Left cardiac atrium (tissue), 4 donors: ENCODE results near the gene LOX. TPM values are rescaled to one million over a fixed set of nuclear protein-coding genes. Genes with fewer than 3 reads are reported as not detected.
"Not testable (repeated sequence)": the region's sequence is repeated elsewhere in the genome, so short reads cannot be mapped to it uniquely, and the experiment has no call there.

ENCODE experiments used
- ATAC-seq, 2 donors: fragments of 200-7000 bp; cut with Tn5 transposase; one replicate each; pipeline ENCODE4 v1.9.1; 2020; ENCODE audit warnings: mild to moderate bottlenecking in 2 of 2, moderate library complexity in 2 of 2
- DNase-seq: peaks from one replicate; pipeline ENCODE4 v3.0.0-alpha.2; 2020
- intact Hi-C, 2 donors: fragments of 100-400 bp; cut with DNase I; formaldehyde crosslinking; loops; one replicate each; pipeline versions ENCODE4 v1.14.1 to v1.15.1; 2022 to 2023
- total RNA-seq, 2 donors: library from RNA; stranded (reverse); fragmentation: NEBNext Ultra II Directional; extraction: Animal tissue kit (Norgen Biotek cat#: 25700); gene quantifications; one replicate each; pipeline ENCODE4 v1.2.1, GENCODE V29; 2021
- donor health status: DM: no; HTN: yes; CAD: no.
- donor health status: DM: no; HTN: yes; CAD: no; lungs with severe emphysema.
- donor health status: DM: yes; HTN: yes; CAD: no.
- donor health status: Dilated cardiomyopathy.

The LOX gene
- total RNA-seq, 2 donors from 2014 or later = 19.2 to 25.2 TPM

DNA sequence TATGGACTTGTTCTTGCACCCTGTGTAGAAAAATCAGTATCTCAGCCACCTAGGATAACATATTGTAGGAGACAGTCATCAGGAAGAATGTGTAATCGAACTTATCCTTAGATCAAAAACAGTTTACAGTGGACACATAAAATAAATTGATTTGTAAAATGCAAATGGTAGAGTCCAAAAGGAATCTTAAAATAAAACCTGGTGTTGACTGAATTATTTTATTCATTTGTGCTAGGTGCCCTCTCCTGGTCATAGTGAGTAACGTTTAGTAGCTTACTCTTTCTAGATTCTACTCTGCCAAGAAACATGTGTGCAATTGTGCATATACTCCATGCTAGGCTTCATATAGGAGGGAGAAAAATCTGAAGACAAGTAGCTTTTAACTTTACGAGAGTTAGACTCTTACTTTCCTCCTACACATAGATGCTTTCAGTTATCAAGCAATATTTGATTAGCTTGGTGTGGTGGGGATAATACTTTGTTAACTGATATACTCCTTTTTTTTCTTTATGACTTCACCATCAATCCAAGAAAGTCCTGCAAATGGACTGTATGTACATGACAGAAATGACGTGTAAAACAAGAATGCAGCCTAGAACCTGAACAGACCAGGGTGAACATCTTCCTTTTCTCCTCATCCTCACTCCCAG lies 23.7 kb upstream of the LOX start:
- DNase-seq = no peak
- intact Hi-C loops = loop anchor here in 1 of 2 donors (5.0 kb wide), 1 partner anchor 134 kb away; no protein-coding TSS in a partner anchor
- ATAC-seq = peak; percentile 41 to 51

DNA sequence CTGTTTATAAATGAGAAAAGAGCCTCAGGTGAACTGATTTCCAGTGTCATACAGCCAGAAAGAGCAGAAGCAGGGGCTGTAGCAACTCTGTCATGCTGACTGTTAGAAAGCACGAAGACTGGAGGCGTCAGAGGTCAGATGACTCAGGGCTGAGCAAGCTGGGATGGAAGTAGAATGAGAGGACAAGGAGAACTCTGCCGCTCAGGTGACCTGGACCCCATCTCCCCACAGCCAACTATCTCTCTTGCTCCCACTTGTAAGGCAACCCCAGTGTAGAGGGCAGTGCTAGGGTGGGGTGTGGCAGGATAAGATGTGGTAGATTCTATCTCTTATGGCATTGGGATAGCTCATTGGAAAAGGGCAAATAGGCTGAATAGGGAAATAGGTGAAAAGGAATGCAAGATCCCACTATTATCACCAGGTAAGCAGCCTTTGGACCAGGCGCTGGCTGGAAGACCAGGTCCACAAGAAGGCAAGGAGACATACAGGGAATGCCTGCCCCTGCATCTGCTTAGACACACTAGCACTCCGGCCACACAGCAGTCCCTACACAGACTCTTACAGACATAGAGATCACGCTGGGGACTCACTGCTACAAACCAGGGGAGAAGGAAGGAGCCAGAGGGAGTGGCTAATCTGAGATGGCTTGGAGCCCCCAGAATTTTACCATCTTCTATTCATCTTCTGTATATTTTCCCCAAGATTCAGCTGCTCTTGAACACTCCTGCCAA lies 21.2 kb upstream of the LOX start:
- DNase-seq (no peak), ATAC-seq (peak in 1 of 2 donors; percentile 40)
- intact Hi-C loops = no loop called here

- DNase-seq (no peak), ATAC-seq (no peak)
- intact Hi-C loops = no loop called here
Observed at GRCh38 chr5:122097391-122097790, 19.3 kb upstream of the LOX start.

- intact Hi-C loops = no loop called here
- DNase-seq (no peak), ATAC-seq (no peak)
Observed at GRCh38 chr5:122095158-122095557, 17.1 kb upstream of the LOX start.

GRCh38 chr5:122094251-122094650 lies 16.2 kb upstream of the LOX start:
- intact Hi-C loops, ATAC-seq, DNase-seq: not testable (repeated sequence)

GRCh38 chr5:122093415-122094180 lies 15.5 kb upstream of the LOX start:
- ATAC-seq (no peak), DNase-seq (no peak)
- intact Hi-C loops = no loop called here

DNA sequence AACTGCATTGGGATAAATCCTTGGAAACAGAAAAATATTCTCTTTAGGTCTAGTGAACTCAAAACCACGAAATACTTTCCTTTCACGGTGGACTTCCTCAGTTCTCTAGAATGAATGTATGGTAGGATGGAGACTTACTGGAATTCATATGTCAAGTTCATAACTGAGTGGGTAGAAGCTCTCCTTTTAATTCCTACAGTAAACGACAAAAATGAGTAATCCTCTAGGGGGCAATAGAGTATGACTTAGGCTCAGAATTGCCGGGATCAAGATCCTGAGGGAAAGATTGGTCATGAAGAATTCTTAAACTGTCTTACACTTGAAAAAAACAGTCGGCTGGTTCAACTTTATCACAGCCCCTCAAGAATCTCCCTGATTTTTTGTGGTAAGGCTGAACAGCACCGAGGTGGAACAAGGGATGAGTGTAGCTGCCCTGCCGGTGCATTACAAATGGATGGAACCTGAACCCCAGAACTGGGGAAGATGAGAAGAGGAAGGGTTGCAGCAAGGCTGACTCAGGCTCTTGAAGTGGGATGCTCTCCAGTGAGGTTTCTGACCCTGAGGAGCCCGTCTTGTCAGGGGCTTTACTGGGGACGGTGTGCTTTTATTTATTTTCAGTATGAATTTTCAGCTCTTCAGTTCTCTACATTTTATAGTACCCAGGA lies 14.0 kb upstream of the LOX start:
- intact Hi-C loops = no loop called here
- peak in 1 of 2 donors; percentile 29 for ATAC-seq
- no peak for DNase-seq

DNA sequence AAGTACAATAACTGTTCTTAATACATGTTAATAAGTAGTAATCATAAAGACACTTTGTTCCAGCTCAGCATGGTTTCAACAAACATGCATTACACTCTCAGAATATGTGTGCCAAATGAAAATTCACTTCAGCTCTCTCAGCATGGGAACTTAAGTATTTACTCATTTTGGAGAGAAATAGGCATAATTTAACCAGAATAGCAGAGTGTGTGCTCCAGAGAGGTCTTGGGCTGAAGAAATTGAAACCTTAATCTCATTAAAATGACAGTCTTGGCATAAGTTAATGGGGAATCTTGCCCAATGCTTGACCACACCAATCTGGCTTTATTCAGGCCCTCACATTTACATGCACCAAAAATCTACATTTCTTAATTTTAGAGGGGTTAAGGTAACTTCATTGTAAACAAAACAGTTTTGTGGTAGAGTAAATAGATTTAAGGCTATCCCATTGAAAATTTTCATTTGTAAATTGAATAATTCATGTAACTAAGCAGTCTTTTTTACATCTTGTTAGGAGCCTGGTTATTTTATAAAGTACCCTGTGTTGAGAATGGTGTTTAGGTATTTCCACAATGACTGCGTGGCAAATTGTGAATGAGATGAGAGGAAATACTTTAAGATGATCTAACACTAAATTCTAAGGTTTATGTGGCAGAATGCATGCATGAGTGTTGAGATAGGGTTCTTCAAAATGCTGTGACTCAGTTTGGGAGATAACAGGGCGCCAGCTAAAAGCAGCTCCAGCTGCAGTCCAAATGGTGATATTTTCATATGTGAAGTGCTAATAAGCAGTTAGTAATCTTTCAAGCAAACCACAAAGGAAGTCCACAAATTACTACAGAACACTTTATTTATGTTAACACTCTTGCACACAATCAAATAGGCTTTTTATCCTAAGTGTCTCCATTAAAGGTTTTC lies 11.3 kb upstream of the LOX start:
- ATAC-seq (peak; percentile 41 to 88), DNase-seq (no peak)
- intact Hi-C loops = no loop called here

GRCh38 chr5:122085041-122085440 lies 7.0 kb upstream of the LOX start:
- ATAC-seq (no peak), DNase-seq (no peak)
- intact Hi-C loops = no loop called here

GRCh38 chr5:122083535-122083934 lies 5.5 kb upstream of the LOX start:
- ATAC-seq = no peak
- DNase-seq = no peak
- intact Hi-C loops = no loop called here

GRCh38 chr5:122081541-122081940 lies 3.5 kb upstream of the LOX start:
- no peak for DNase-seq
- ATAC-seq = no peak
- intact Hi-C loops = no loop called here

DNA sequence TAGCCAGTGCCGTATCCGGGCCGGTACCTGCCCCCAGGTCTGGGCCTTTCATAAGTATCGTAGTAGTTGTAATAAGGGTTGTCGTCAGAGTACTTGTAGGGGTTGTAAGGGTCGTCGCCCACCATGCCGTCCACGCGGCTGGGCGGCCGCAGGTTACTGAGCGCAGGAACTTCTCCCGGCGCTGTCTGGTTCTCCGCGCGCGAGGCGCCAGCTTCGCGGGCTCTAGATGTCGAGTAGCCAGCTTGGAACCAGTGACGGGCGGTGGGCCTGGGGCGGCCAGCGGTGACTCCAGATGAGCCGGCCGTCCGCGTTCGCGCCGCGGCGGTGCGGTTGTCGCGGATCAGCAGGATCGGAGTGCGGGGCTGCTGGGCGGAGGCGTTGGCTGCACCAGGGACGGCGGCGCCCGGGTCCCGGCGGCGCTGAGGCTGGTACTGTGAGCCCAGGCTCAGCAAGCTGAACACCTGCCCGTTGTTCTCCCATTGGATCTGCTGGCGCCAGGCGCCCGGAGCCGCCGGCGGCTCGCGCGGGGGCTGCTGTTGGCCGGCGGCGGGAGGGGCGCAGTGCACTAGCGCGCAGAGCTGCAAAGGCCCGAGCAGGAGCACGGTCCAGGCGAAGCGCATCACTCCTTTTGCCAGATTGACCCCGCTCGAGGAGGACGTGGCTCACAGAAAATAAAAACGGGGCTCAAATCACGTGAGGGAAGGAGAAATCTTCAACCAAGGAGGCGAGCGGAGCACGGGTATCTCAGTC lies 518 bp downstream of the LOX start:
- DNase-seq (peak; percentile 39), ATAC-seq (peak; percentile 45 to 61)
- intact Hi-C loops = no loop called here

GRCh38 chr5:122076669-122077365 lies 1.2 kb downstream of the LOX start:
- intact Hi-C loops = no loop called here
- peak; percentile 69 to 78 for ATAC-seq
- peak; percentile 78 for DNase-seq

- no peak for ATAC-seq
- no peak for DNase-seq
- intact Hi-C loops = no loop called here
Observed at GRCh38 chr5:122076050-122076461, 2.0 kb downstream of the LOX start.

GRCh38 chr5:122073864-122074263 lies 4.2 kb downstream of the LOX start:
- ATAC-seq (no peak), DNase-seq (no peak)
- intact Hi-C loops = no loop called here

- DNase-seq = no peak
- intact Hi-C loops = no loop called here
- ATAC-seq = no peak
Observed at GRCh38 chr5:122073018-122073417, 5.0 kb downstream of the LOX start.

DNA sequence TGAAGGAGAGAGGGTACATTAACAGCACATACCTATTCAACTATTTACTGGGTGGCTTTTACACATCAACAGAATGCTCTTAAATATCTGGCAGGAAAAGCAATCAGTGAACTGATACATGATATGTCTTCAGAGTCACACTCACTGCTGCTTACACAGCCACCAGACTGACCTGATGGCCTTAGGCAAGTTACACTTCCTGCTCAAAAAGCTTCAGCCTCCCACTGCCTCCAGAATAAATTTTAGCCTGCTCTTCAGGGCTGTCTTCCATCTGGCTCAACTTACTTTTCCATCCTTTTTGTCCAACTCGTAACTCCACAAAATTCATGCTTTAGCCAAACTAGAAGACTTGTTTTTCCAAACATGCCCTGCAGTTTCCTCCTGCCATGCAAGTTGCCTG lies 10.7 kb downstream of the LOX start:
- no peak for DNase-seq
- no peak for ATAC-seq
- intact Hi-C loops = no loop called here
